Ishikawa (cell line): ENCODE data around the gene GAB3.

ENCODE experiments used
- CEBPB ChIP-seq: IDR thresholded peaks from 2 replicates; pipeline ENCODE4 v1.6.1; 2012
- CREB1 ChIP-seq: IDR thresholded peaks from 2 replicates; pipeline ENCODE4 v1.6.1; 2012; ENCODE audit warnings: low read depth
- EGR1 ChIP-seq: IDR thresholded peaks from 2 replicates; pipeline ENCODE4 v1.6.1; 2012
- EP300 ChIP-seq: IDR thresholded peaks from 2 replicates; pipeline ENCODE4 v1.6.1; 2012; ENCODE audit warnings: borderline replicate concordance
- FOXM1 ChIP-seq: IDR thresholded peaks from 2 replicates; pipeline ENCODE4 v1.6.1; 2012; ENCODE audit warnings: low read depth, borderline replicate concordance
- MAX ChIP-seq: IDR thresholded peaks from 2 replicates; pipeline ENCODE4 v1.6.1; 2012
- NFIC ChIP-seq: IDR thresholded peaks from 2 replicates; pipeline ENCODE4 v1.6.1; 2012
- RAD21 ChIP-seq: IDR thresholded peaks from 2 replicates; pipeline ENCODE4 v1.6.1; 2012; ENCODE audit warnings: low read depth
- REST ChIP-seq: IDR thresholded peaks from 2 replicates; pipeline ENCODE4 v1.6.1; 2012; ENCODE audit warnings: low read depth, mild to moderate bottlenecking
- TAF1 ChIP-seq: IDR thresholded peaks from 2 replicates; pipeline ENCODE4 v1.6.1; 2012; ENCODE audit warnings: low read depth, mild to moderate bottlenecking
- TCF12 ChIP-seq: IDR thresholded peaks from 2 replicates; pipeline ENCODE4 v1.6.1; 2012; ENCODE audit warnings: low read depth
- TEAD4 ChIP-seq: IDR thresholded peaks from 2 replicates; pipeline ENCODE4 v1.6.1; 2012
- YY1 ChIP-seq: IDR thresholded peaks from 2 replicates; pipeline ENCODE4 v1.6.1; 2012; ENCODE audit warnings: low read depth
- ZBTB7A ChIP-seq: IDR thresholded peaks from 2 replicates; pipeline ENCODE4 v1.6.1; 2012; ENCODE audit warnings: low read depth
- TF ChIP-seq, protein P1 (sequence below): IDR thresholded peaks from 2 replicates; pipeline ENCODE4 v1.6.1; 2012

Gene GAB3

GRCh38 chrX:154650221-154650510 is 100.7 kb downstream of the GAB3 start:
- TF ChIP-seq TAF1 = no peak
- no peak for TF ChIP-seq YY1
- TF ChIP-seq, protein P1, sequence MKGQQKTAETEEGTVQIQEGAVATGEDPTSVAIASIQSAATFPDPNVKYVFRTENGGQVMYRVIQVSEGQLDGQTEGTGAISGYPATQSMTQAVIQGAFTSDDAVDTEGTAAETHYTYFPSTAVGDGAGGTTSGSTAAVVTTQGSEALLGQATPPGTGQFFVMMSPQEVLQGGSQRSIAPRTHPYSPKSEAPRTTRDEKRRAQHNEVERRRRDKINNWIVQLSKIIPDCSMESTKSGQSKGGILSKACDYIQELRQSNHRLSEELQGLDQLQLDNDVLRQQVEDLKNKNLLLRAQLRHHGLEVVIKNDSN = no peak
- TF ChIP-seq FOXM1 = no peak
- no peak for TF ChIP-seq RAD21
- TF ChIP-seq CEBPB = no peak
- no peak for TF ChIP-seq NFIC
- TF ChIP-seq ZBTB7A = no peak
- TF ChIP-seq TEAD4 = no peak
- no peak for TF ChIP-seq MAX
- TF ChIP-seq REST = no peak
- TF ChIP-seq EP300 = no peak
- TF ChIP-seq TCF12 = no peak
- no peak for TF ChIP-seq EGR1
- TF ChIP-seq CREB1 = no peak

DNA sequence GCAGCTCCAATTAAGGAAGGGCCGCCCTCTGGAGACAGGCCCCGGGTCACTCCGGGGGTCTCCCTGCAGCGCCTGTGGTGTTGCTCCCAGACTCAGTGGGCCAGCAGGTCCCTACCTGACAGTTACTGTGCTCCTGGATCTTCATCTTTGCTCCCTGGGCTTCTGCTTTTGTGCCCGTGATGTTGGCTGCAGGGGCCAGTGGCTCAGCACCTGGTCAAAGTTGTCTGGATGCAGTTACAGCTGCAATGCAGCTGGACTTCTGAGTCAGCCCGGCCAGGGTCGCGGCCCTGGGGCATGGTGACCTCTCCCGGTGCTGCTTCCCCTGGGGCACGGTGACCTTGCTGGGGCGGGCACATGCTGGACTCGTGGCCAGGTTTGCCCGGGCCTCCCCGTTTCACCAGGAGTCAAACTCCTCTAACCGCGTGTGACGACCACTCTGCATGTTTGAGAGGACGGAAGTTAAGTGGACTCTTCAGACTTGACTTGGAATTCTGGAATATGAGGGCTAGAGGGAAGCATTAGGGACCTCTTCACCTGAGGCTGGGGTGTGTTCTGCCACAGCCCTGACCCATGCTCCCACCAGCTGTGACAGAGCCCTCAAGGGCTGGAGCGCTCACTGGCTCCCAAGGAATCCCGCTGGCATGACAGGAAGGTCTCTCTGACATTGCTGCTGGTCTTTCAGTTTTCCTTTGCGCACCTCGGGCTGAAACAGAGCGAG is 101.2 kb downstream of the GAB3 start:
- TF ChIP-seq YY1 = no peak
- no peak for TF ChIP-seq REST
- no peak for TF ChIP-seq NFIC
- no peak for TF ChIP-seq TCF12
- TF ChIP-seq TAF1 = no peak
- no peak for TF ChIP-seq MAX
- TF ChIP-seq CREB1 = no peak
- TF ChIP-seq EP300 = no peak
- no peak for TF ChIP-seq CEBPB
- no peak for TF ChIP-seq ZBTB7A
- TF ChIP-seq, protein P1 = no peak

GRCh38 chrX:154648931-154649330 is 101.9 kb downstream of the GAB3 start:
- TF ChIP-seq ZBTB7A (no peak), YY1 (no peak), TCF12 (no peak), CEBPB (no peak), CREB1 (no peak), FOXM1 (no peak), EGR1 (no peak), TEAD4 (no peak), RAD21 (no peak), EP300 (no peak), MAX (no peak), NFIC (no peak), REST (no peak), TAF1 (no peak)
- TF ChIP-seq, protein P1 = no peak
